ENCODE measurements around the gene DNAJB13.
"Not testable (repeated sequence)": the region's sequence is repeated elsewhere in the genome, so short reads cannot be mapped to it uniquely, and the experiment has no call there.

DNAJB13 gene, protein sequence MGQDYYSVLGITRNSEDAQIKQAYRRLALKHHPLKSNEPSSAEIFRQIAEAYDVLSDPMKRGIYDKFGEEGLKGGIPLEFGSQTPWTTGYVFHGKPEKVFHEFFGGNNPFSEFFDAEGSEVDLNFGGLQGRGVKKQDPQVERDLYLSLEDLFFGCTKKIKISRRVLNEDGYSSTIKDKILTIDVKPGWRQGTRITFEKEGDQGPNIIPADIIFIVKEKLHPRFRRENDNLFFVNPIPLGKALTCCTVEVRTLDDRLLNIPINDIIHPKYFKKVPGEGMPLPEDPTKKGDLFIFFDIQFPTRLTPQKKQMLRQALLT

DNA sequence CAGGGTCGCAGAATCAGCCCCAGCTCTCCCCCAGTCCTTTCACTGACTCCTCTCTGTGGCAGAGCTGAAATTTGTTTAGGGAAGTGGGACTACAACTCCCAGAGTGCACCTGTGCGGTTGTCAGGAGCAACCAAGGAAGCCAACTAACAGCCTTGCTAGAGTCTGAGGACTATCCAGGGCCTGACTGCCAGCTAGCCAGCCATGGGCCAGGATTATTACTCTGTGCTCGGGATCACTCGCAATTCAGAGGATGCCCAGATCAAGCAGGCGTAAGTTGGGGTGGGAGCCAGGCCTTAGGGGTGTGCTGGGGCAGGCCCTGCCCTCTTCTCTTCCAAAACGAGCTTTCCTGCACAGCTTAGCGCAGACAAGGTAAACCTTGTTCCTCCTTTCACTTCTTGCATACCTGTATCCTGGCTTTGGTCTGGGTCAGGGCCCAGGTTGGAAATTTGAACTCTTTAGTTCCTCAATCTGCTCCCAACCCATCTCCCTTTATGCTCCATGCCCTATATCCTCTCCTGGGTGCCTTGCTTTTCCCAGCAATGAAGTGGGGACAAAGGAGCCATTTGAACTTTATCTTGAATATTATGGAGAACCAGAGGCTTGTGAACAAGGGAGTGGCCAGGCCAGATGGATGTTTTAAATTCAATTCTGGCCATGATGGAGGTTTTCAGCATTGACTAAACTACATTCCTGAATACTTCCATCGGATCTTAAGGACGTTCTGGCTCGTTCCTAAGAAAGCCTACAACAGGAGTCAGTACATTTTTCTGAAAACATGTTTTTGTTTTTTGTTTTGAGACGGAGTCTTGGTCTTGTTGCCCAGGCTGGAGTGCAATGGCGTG is at the start of gene DNAJB13:
Gene DNAJB13 (plus strand): TSS at position 158 of the 842 bp plus-strand sequence. CDS start 44 bp downstream, at position 202.
- DNase-seq = peak; percentile 42

DNA sequence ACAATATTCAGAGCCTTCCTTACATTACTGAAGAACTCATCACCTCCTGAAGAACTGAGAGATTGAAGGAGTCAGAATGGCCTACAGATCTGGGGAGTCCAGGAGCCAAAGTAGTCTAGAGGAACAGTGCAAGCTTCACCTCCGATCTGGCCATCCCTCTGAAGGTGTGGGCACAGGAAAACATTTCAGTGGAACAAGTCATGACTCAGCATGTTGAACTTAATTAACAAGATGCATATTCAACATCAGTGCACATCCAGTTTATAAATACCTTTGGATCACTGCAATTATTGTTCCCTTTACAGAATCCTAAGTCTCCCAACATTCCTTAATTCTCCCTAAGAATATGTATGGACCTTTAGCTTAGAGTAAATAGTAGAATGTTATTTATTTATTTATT is 48.5 kb upstream of the DNAJB13 start:
- DNase-seq = no peak

DNA sequence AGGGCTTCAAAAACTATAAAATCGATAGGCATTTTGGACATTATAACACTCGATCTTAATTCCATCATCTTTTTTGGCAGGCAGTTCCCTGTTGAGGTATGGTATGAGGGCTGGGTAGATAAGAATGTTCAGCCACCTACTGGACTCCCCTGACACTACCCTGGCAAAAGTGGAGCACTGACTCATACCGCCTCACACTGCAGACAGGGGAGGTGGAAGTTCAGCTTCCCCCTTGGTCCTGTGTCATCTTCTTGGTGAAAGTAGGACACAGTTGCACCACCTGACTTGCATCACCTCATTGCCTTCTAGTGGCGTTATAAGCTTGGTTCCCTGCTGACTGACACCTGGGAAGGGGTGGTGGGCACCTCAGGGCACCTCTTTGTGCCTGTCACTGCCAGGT is 43.6 kb upstream of the DNAJB13 start:
- peak; percentile 34 for DNase-seq

DNA sequence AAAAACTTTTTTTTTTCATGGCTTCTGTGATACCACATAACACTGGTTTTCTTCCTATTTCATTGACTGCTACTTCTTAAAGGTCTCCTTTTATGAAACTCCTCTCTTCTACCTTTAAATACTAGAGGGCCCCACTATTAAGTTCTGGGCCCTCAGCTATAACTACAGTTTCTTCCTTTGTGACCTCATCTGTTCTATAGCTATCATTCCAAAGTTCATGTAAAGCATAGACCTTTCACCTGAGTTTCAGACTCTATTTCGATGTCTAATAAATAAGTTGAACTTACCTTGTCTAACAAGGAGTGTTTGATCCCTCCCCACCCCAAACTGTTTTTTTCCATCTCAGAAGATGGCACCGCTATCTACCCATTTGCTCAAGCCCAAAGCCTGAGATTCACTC is 38.8 kb upstream of the DNAJB13 start:
- no peak for DNase-seq

DNA sequence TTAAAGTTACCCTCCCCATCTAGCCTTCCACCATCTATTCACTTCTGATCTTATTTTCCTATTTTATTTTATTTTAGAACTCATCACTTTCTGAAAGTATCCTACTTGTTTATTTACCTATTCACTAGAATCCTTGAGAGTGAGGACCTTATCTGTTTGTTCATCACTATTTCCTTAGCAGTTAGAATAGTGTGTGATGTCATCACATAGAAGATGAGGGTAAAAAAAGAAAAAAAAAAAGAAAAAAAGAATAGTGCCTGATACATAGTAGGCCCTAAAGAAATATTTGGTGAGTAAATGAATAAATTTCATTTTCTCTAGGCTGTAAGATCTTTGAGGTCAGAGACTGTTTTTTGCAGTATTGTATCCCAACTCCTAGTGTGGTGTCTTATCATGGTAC is 37.4 kb upstream of the DNAJB13 start:
- no peak for DNase-seq

DNA sequence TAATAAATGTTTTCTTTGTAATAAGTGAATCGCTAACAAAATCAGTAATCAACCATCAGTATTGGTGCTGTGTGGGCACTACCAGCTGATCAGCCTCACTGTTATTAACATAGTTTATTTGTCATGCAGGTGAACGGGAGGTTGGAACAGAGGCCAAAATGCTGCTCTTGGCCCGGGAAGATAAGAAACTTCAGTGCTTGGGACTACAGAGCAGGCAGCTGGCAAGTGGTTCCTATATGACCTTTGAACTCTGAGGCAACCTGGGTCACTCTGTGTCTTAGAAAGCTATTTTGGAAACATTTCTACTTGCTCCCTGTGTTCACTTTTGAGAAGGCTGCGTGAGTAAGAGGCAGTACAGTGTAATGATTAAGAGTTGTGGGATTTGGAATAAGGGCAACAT is 36.5 kb upstream of the DNAJB13 start:
- no peak for DNase-seq

DNA sequence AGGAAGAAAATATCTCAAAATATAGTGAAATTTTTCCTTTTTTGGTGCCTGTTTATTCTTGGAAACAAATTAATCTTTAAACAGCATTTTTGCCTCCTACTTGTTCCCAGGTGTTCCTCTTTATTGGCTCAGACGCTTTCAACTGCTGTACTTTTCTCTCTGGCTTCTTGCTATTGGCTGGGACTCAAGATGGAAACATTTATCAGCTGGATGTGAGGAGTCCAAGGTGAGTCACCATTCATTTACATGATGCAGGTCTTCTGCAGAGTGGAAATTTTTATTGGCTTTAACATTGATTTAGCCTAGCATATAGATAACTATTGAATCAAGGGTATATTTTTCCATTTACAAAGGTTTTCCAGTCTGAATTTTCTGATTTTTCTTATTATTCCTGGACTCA is 34.4 kb upstream of the DNAJB13 start:
- no peak for DNase-seq

DNA sequence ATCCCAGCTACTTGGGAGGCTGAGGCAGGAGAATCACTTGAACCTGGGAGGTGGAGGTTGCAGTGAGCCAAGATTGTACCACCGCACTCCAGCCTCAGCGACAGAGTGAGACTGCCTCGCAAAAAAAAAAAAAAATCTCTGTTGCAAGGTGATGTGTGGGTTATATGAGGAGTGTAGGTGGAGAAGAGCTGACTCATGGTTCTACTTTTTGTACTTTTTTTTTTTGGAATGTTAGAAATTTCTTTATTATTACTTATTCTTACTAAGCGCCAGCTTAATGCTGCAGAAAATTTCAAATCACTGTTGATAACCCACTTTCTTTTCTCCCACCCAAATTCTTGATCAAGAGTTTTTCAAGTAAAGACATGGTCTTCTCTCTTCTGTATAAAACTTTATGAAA is 29.6 kb upstream of the DNAJB13 start:
- no peak for DNase-seq

DNA sequence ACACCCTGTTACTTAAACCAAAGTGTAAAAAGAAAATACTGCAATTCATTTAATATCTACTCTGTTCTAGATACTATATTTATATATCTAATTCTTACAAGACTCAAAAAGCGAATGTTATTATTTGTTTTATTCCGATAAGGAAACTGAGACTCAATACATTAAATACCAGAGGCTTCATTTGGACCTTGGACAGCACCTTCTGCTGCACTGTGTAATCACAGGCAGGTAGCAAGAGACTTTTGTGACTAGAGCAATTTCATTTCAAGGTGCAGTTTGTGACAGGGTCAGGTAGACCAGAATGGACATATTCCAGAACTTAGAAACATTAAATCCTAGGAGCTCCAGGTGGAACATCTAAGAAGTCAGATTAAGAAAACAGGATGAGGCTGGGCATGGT is 21.4 kb upstream of the DNAJB13 start:
- DNase-seq = no peak

DNA sequence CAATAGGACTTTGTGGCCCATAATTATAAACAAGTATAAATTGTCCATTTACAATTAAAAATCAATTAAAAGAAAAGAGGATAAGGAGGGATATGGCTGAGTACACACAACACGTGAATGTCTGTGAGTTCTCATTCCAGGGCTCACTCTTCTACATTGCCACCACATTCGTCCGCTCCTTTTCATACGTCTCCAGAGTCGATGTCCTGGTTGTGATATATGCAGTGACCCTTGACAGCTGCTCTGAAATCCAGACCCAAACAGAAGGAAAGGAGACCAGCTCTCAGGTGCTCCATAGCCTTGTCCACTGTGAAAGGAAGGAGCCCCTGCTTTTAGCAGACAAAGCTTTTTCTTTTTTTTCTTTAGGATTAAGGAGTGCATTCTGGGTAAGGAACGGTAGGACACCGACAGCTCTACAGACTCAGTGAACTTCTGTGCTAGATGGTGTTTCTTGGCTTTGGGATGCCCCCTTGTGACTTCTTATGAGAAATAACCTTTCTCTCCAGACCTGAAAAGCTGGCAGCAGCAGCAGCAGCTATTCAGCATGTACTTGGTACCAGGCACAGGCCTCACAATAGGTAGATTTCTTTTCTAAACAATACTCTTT is 19.7 kb upstream of the DNAJB13 start:
- no peak for DNase-seq

DNA sequence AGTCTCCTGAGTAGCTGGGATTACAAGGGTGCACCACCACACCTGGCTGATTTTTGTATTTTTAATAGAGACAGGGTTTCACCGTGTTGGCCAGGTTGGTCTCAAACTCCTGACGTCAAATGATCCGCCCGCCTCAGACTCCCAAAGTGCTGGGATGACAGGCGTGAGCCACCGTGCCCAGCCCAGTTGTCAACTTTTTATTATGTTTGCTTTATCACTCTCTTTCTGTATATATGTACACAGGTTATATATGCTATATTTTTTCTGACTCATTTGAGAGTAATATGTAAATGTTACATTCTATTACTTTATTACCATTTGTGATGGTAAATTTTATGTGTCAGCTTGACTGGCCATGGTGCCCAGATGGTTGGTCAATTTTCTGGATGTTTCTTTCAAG is 18.9 kb upstream of the DNAJB13 start:
- DNase-seq = no peak

DNA sequence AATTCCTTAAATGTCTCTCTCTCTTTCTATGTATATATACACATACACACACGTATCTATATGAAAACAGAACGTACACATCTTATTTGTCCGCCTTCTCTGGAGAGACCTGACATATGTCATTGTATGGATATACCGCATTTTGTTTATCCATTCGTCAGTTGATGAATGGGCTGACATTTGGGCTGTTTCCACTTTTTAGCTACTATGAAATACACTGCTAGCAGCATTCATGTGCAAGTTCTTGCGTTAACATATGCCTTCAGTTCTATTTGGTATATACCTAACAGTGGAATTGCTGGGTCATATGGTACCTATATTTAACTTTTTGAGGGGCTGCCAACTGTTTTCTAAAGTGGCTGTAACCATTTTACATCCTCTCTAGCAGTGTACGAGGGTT is 18.0 kb upstream of the DNAJB13 start:
- DNase-seq = no peak

DNA sequence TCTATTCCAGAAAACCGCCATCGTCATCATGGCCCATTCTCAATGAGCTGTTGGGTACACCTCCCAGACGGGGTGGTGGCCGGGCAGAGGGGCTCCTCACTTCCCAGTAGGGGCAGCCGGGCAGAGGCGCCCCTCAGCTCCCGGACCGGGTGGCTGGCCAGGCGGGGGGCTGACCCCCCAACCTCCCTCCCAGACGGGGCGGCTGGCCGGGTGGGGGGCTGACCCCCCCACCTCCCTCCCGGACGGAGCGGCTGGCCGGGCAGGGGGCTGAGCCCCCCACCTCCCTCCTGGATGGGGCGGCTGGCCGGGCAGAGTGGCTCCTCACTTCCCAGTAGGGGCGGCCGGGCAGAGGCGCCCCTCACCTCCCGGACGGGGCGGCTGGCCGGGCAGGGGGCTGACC is 14.8 kb upstream of the DNAJB13 start:
- DNase-seq = not testable (repeated sequence)

DNA sequence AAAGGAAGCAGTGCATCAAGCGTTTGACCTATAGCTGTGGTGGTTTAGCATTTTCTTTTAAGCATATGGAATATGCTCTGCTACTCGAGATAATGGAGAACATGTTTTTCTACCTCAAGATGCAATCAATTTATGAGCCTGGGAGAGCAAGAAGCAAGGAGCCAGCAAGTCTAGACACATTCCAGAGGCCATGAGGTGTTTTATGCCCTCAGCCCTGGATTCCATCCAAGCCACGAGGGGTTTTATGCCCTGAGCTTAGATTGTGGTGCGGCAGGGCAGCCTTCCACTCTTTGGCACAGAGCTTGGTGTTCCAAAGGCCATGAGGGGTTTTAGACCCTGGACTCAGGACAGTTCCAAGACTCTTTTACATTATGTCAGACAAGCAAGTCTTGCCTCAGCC is 11.7 kb upstream of the DNAJB13 start:
- DNase-seq = no peak

DNA sequence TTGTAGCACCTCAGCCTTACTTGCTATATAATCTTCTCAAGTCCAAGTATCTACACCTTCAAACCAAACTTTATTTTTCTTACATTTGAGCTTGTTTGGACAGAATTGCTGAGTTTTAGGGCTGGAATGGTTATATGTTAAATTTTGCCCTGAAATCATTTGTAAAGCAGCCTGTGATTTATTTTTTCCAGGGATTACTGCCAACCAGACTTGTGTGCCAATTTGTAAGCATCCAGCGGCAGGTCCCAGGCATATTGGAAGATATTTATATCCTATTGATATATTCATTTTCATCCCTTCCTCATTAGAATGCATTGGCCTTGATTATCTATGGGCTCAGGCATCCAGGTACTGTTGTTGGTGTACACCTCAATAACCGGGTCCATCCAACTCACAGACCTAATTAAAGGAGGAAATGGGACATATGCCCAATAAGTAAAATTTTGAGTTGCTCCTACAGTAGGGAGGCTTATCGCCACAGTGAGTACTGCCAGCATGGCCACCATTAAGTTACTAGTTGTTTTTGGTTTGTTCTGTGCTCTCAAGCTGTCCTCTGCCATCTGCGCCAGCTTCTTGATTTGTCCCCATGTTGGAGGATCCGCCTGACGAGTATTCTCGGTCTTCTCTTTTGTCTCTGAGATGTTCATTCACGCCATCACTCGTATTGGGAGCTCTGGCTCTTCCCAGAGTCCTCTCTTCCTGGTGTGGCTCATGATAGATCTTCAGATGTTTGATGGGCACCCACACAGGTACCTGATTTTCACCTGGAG is 9.8 kb upstream of the DNAJB13 start:
- DNase-seq = no peak

DNA sequence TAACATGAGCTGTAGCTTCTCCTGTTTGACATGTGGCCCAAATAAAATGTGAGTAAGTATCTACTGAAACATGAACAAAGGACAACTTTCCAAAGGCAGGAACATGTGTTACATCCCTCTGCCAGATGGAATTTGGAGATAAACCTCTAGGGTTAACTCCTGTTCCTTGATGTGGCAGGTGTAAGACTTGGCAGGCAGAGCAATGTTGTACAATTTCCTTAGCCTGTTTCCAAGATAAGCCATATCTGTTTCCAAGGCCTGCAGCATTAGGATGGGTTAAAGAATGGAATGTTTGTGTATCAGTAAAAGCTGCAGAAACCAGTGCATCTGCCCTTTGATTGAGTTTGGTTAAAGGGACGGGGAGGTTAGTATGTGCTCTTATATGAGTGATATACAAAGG is 8.8 kb upstream of the DNAJB13 start:
- no peak for DNase-seq

DNA sequence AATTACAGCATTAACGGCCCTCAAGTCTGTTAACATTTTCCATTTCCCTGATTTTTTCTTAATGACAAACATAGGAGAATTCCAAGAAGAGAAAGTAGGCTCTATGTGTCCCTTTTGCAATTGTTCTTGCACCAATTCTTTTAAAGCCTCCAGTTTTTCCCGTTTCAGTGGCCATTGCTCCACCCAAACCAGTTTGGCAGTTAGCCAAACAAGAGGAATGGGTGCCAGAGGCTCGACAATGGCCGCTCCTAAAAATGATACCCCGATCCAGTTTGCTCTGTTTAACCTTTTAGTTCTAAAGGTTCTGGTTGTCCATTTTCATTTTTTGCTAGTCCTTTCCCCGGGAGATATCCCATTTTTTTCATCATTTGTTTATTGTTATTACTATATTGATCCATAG is 6.7 kb upstream of the DNAJB13 start:
- no peak for DNase-seq

DNA sequence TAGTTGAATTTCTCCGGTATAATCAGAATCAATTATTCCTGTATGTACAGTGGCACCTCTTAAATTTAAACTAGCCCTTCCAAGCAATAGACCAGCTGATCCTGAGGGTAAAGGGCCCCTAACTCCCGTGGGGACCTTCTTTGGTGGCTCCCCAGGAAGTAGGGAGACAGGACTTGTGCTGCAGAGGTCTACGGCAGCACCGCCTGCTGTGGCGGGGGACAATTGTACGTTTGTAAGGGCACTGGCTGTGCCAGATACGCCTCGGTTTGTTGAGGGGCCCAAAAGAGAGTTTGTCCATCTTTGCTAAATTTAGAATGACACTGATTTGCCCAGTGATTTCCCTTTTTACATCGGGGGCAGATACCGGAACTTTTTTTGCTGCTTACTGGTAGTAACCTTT is 5.9 kb upstream of the DNAJB13 start:
- DNase-seq = no peak

DNA sequence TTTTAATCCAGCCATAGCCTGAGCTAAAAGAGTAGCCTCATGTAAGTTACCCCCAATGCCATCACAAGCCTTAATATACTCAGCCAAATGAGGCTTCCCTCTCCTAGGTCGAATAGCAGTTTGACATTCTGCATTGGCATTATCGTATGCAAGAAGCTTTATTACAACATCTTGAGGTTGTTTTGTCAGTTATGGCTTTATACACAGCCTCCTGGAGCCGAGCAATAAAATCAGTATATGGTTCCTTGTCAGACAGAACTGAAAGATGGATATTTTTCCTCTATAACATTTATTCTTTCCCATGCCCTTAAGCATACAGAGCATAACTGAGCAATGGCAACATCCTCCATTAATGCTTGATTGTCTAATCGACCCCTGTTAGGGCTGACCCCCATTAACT is 5.4 kb upstream of the DNAJB13 start:
- DNase-seq = no peak

DNA sequence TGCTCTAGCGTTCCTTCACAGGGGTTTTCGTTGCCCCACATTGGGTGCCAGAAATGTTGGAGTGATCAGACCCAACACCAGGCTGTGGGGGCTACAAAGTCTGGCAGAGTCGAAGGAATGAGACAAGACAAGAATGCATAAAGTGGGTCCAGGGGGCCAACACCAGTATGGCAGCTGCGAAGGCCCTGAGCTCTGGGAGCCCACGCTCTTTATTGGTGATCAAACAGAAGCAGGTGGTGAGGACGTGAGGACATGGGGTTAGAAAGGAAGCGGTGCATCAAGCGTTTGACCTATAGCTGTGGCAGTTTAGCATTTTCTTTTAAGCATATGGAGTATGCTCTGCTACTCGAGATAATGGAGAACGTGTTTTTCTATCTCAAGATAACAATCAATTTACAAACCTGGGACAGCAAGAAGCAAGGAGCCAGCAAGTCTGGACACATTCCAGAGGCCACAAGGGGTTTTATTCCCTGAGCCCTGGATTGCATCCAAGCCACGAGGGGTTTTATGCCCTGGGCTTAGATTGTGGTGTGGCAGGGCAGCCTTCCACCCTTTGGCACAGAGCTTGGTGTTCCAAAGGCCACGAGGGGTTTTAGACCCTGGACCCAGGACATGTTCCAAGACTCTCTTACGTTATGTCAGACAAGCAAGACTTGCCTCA is 3.9 kb upstream of the DNAJB13 start:
- no peak for DNase-seq

DNA sequence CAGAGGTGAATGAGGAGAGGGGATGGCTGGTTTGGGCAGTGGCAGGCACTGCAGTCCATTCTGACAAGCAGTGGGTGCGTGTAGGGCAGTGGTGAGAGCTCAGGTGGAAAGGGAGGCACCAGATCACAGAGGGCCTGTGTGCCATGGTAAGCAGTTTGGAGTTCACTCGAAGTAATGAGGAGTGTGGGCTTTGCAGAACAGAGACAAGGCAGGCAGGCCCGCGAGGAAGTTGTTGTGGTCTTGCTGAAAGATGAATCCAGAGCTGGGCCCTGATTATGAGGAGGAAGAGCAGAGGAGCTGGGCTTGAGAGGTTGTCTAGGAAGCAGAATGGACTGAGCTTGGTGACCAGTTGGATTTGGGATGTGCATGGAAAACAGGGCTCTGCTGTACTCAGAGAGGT is 1.6 kb upstream of the DNAJB13 start:
- no peak for DNase-seq

DNA sequence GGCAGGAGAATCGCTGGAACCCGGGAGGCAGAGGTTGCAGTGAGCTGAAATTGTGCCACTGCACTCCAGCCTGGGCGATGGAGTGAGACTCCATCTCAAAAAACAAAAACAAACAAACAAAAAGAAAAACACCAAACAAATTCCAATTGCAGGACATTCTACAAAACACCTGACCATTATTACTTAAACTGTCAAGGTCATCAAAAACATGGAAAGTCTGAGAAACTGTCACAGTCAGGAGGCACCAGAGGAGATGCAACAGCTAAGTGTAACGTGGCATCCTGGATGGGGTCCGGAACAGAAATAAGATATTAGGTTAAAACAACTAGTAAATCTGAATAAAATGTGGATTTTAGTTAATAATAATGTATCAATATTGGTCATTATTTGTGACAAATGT is 914 bp upstream of the DNAJB13 start:
- DNase-seq = no peak

DNA sequence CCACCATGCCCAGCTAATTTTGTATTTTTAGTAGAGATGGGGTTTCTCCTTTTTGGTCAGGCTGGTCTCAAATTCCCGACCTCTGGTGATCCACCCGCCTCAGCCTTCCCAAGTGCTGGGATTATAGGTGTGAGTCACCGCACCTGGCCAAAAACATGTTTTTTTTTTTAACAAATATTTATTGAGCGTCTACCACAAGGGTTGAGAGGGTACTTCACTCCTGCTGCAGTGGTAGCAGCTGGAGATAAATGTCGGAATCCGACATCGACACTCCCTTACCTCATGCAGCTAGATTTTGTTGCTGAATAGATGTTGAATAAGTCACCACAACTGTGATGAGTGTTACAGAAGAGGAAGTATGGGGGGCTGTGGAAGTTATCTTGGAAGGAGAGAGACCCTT is 971 bp downstream of the DNAJB13 start:
- no peak for DNase-seq
